Type B pancreatic cell (in vitro differentiated cells): ENCODE results near the gene SRPK2. TPM values are rescaled to one million over a fixed set of nuclear protein-coding genes. Genes with fewer than 3 reads are reported as not detected.
"Not testable (repeated sequence)": the region's sequence is repeated elsewhere in the genome, so short reads cannot be mapped to it uniquely, and the experiment has no call there.

Experiments
- DNase-seq: peaks from one replicate; pipeline ENCODE4 v3.0.0; 2021; ENCODE audit warnings: mixed read lengths; ENCODE audit not compliant: unreplicated experiment; ENCODE audit errors: extremely low spot score
- H3K27ac Mint-ChIP-seq: 2 replicates; pipeline ENCODE4 v1.8.0; 2021; ENCODE audit warnings: mild to moderate bottlenecking, mixed read lengths
- H3K27me3 Mint-ChIP-seq: 2 replicates; pipeline ENCODE4 v1.8.0; 2021; ENCODE audit warnings: mixed read lengths
- H3K36me3 Mint-ChIP-seq: 2 replicates; pipeline ENCODE4 v1.8.0; 2021; ENCODE audit warnings: mixed read lengths
- H3K4me1 Mint-ChIP-seq: one replicate; pipeline ENCODE4 v1.8.0; 2021; ENCODE audit warnings: mixed read lengths; ENCODE audit not compliant: unreplicated experiment
- H3K4me3 Mint-ChIP-seq: 2 replicates; pipeline ENCODE4 v1.8.0; 2021; ENCODE audit warnings: mild to moderate bottlenecking, mixed read lengths
- H3K9me3 Mint-ChIP-seq: 2 replicates; pipeline ENCODE4 v1.8.0; 2021; ENCODE audit warnings: mixed read lengths
- CTCF ChIP-seq: fragments of 200-600 bp; sonication (generic); conservative IDR thresholded peaks from 2 replicates; pipeline ENCODE4 v1.5.0; 2021; ENCODE audit warnings: antibody characterized with exemption, mild to moderate bottlenecking
- total RNA-seq: library from RNA; stranded (reverse); gene quantifications from 2 replicates; pipeline ENCODE4 v1.2.1, GENCODE V29; 2021; ENCODE audit warnings: low replicate concordance

Gene SRPK2
- total RNA-seq, 1 donor from 2014 or later, result 36.0 TPM

DNA sequence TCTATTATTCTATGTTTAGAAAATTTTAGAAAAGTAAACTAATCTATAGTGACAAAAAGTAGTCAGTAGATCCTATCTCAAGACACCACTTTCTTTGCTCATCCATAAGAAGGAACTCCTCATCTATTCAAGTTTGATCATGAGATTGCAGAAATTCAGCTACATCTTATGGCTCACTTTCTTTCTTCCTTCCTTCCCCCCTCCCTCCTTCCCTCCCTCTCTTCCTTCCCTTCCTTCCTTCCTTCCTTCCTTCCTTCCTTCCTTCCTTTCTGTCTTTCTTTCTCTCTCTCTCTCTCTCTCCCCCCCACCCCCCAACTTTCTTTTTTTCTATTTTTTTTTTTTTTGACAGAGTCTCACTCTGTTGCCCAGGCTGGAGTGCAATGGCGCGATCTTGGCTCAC is 35.3 kb upstream of the SRPK2 start:
- H3K9me3 Mint-ChIP-seq, result no peaks in the 10 kb centered on the region
- no peak overlapping the region for H3K27ac Mint-ChIP-seq
- no peaks in the 10 kb centered on the region for H3K4me1 Mint-ChIP-seq
- no peak overlapping the region for H3K4me3 Mint-ChIP-seq
- H3K27me3 Mint-ChIP-seq, result peaks cover 20% of the 10 kb centered on the region
- no peaks in the 10 kb centered on the region for H3K36me3 Mint-ChIP-seq
- TF ChIP-seq CTCF, result no peak
- DNase-seq, result no peak

DNA sequence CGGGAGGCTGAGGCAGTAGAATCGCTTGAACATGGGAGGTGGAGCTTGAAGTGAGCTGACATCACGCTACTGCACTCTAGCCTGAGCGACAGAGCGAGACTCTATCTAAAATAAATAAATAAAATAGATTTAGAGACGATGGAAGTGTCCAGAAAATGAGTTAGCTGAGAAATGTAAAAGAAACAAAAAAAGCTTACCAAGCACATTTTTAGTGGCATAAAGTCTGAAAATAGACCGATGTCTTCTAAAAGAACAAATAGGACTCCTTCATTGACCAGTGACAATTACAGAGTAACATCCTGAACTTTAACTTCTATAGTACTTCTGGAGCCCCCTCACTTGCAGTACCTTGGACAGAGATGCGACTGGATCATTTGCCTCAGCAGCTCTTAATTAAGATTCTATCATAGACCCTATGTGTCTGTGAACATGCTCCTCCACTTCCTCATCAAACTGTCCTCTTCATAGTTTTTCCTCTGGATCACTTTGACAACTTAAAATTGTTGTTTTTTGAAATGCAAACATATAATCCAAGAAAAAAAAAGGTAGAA is 25.2 kb upstream of the SRPK2 start:
- no peak overlapping the region for H3K4me3 Mint-ChIP-seq
- DNase-seq, result no peak
- H3K27ac Mint-ChIP-seq, result no peak overlapping the region
- H3K4me1 Mint-ChIP-seq, result no peaks in the 10 kb centered on the region
- H3K27me3 Mint-ChIP-seq, result no peaks in the 10 kb centered on the region
- no peaks in the 10 kb centered on the region for H3K9me3 Mint-ChIP-seq
- H3K36me3 Mint-ChIP-seq, result no peaks in the 10 kb centered on the region
- TF ChIP-seq CTCF, result no peak

DNA sequence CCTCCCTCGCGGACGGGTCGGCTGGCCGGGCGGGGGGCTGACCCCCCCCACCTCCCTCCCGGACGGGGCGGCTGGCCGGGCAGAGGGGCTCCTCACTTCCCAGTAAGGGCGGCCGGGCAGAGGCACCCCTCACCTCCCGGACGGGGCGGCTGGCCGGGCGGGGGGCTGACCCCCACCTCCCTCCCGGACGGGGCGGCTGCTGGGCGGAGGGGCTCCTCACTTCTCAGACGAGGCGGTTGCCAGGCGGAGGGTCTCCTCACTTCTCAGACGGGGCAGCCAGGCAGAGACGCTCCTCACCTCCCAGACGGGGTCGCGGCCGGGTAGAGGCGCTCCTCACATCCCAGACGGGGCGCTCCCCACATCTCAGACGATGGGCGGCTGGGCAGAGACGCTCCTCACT is 22.1 kb upstream of the SRPK2 start:
- not testable (repeated sequence) for H3K4me3 Mint-ChIP-seq, H3K4me1 Mint-ChIP-seq, H3K27me3 Mint-ChIP-seq, DNase-seq, H3K9me3 Mint-ChIP-seq, H3K27ac Mint-ChIP-seq, H3K36me3 Mint-ChIP-seq

DNA sequence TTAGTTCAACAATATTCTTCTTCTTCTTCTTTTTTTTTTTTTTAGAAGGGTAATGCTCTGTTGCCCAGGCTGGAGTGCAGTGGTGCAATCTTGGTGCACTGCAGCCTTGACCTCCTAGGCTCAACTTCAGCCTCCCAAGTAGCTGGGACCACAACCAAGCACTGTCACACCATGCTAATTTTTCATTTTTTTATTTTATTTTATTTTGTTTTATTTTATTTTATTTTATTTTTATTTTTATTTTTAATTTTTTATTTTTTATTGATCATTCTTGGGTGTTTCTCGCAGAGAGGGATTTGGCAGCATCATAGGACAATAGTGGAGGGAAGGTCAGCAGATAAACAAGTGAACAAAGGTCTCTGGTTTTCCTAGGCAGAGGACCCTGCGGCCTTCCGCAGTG is 21.1 kb upstream of the SRPK2 start:
- H3K4me3 Mint-ChIP-seq, H3K4me1 Mint-ChIP-seq, H3K9me3 Mint-ChIP-seq, DNase-seq, H3K27me3 Mint-ChIP-seq, H3K27ac Mint-ChIP-seq, H3K36me3 Mint-ChIP-seq: not testable (repeated sequence)

GRCh38 chr7:105408791-105409410 is 20.2 kb upstream of the SRPK2 start:
- TF ChIP-seq CTCF, result no peak
- no peak overlapping the region for H3K27ac Mint-ChIP-seq
- no peaks in the 10 kb centered on the region for H3K4me1 Mint-ChIP-seq
- no peak for DNase-seq
- no peak overlapping the region for H3K4me3 Mint-ChIP-seq
- no peaks in the 10 kb centered on the region for H3K36me3 Mint-ChIP-seq
- no peaks in the 10 kb centered on the region for H3K9me3 Mint-ChIP-seq
- H3K27me3 Mint-ChIP-seq, result no peaks in the 10 kb centered on the region

DNA sequence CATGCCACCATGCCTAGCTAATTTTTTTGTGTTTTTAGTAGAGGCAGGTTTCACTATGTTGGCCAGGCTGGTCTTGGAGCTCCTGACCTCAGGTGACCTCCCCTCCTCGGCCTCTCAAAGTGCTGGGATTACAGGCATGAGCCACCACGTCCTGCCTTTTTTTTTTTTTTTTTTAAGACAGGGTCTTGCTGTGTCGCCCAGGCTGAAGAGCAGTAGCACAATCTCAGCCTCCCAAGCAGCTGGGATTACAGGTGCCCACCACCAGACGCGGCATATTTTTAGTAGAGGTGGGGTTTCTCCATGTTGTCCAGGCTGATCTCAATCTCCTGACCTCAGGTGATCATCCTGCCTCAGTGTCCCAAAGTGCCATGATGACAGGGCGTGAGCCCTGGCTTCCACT is 14.4 kb upstream of the SRPK2 start:
- Mint-ChIP-seq H3K9me3 (no peaks in the 10 kb centered on the region), H3K4me1 (peaks cover 8% of the 10 kb centered on the region), H3K36me3 (no peaks in the 10 kb centered on the region), H3K4me3 (no peak overlapping the region), H3K27me3 (no peaks in the 10 kb centered on the region), H3K27ac (no peak overlapping the region)
- no peak for TF ChIP-seq CTCF
- DNase-seq, result no peak
